Inflammatory macrophage (primary cell): ENCODE measurements around the gene NDOR1.

Experiments
- DNase-seq, 2 donors: peaks; one replicate each; pipeline ENCODE4 v3.0.0-alpha.2; 2020 to 2022

NDOR1 gene

GRCh38 chr9:137167747-137168572 is 37.5 kb upstream of the NDOR1 start:
- DNase-seq = no peak

GRCh38 chr9:137168573-137168903 is 37.0 kb upstream of the NDOR1 start:
- no peak for DNase-seq

- no peak for DNase-seq
Measured at GRCh38 chr9:137168904-137169856, 36.3 kb upstream of the NDOR1 start.

- DNase-seq = no peak
Measured at GRCh38 chr9:137169896-137170358, 35.6 kb upstream of the NDOR1 start, which contains the start of gene LRRC26. Gene LRRC26, minus strand, starts transcription at chr9:137170051. Its CDS starts 108 bp downstream, at chr9:137169943.

- no peak for DNase-seq
Measured at GRCh38 chr9:137170486-137171148, 34.9 kb upstream of the NDOR1 start.

- no peak for DNase-seq
Measured at GRCh38 chr9:137171149-137171900, 34.2 kb upstream of the NDOR1 start.

GRCh38 chr9:137172901-137173795 is 32.4 kb upstream of the NDOR1 start:
- no peak for DNase-seq

- DNase-seq = no peak
Measured at GRCh38 chr9:137173796-137174664, 31.5 kb upstream of the NDOR1 start.

- no peak for DNase-seq
Measured at GRCh38 chr9:137174722-137175293, 30.7 kb upstream of the NDOR1 start.

- DNase-seq = no peak
Measured at GRCh38 chr9:137175345-137175961, 30.0 kb upstream of the NDOR1 start.

GRCh38 chr9:137176302-137177182 is 29.0 kb upstream of the NDOR1 start:
- DNase-seq = peak; percentile 20 to 21

- no peak for DNase-seq
Measured at GRCh38 chr9:137178201-137178938, 27.1 kb upstream of the NDOR1 start.

GRCh38 chr9:137178939-137179630 is 26.4 kb upstream of the NDOR1 start:
- DNase-seq = no peak

- no peak for DNase-seq
Measured at GRCh38 chr9:137179761-137180160, 25.7 kb upstream of the NDOR1 start.

- no peak for DNase-seq
Measured at GRCh38 chr9:137180491-137180890, 25.0 kb upstream of the NDOR1 start.

- no peak for DNase-seq
Measured at GRCh38 chr9:137181680-137182079, 23.8 kb upstream of the NDOR1 start.

GRCh38 chr9:137182836-137183235 is 22.7 kb upstream of the NDOR1 start:
- DNase-seq = no peak
